ENCODE data around the gene TRIM10. TPM values are rescaled to one million over a fixed set of nuclear protein-coding genes. Genes with fewer than 3 reads are reported as not detected.

The TRIM10 gene
- total RNA-seq, 1 experiment from 2014 or later = not detected

DNA sequence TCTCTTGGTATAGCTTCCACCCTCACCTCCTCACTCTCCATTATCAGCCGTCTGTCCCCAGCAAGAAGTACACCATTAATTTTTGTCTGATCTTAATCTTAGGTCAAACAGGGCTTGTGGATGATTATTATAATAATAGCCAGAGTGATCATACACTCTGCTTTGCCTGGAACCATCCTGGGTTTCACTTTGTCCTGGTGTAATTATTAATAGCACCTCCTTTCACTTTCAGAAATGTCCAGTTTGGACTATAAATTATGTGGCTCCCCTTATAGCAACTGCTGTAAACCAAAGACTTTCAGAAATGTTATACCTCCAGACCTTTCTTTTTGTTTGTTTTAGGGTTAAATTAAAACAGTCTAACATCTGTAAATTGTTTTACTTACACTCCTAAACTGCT, 47.2 kb downstream of the TRIM10 start:
- in situ Hi-C loops (cut with HindIII; ENCODE audit: low pct_unique_long_range_greater_than_20kb, low sequenced_read_pairs) = no loop called here
- no peak for DNase-seq (ENCODE audit: low read depth, low spot score)

DNA sequence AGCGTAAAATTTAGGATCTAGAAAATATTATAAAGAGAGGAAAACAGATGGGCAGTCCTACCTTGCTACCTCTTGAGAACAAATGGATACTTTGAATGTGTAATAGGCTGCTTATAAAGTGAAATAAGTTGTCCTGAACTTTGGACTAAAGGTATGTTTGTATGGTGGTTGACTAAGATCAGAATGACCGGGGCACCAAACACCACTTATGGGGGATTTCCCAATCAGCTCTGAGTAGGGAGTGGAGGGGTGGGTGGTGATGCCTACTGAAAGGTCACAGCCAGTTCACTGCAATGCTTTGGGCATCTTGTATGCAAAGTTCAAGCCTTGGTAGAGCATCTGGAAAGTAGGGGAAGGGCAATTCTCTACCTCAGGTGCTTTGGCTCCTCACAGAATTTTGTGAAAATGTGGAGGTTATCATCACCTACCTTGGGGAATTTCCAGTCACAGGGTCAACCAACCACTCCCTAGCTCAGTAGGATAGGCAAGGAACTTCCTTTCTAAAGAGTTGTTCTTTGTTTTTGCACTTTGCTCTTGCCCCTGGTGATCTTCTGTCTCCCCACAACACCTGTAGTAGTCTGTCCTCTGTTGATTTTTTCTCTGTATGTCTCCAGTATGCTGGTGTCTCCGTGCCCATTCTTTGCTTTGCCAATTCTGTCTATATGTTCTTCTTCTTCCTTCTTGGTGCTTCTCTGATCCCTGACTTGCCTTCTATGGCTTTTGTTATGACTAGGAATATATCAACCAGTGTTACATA, 47.8 kb downstream of the TRIM10 start, which contains the start of gene TRIM31:
Gene TRIM31 (minus strand): TSS at position 88 of the 757 bp plus-strand sequence. CDS start 285 bp downstream, outside the sequence.
- DNase-seq (ENCODE audit: low read depth, low spot score) = no peak
- in situ Hi-C loops (cut with HindIII; ENCODE audit: low pct_unique_long_range_greater_than_20kb, low sequenced_read_pairs) = no loop called here

DNA sequence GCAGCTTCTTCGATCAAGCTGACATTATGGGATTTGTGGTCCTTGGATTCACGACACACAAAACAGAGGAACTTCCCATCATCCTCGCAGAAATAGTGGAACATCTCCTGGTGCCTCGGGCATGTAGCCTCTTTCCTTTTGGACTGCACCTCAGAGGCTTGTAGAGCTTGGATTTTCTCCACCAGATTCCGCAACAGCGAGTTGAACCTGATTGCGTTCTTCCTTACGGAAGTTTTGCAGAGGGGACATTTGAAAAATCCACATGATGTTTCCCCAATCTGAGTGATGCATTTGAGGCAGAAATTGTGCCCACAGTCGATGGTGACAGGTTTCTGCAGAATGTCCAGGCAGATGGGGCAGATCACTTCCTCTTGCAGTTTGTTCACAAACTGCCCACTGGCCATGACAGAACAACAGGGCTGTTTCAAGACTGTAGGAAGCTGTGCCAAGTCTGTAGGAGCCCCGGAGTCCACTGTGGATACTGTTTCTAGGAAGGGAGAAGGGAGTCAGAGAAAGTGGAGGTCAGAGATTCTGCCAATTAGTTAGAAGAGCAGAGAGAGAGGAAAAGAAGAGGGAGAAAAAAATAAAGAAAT, 48.5 kb downstream of the TRIM10 start:
- in situ Hi-C loops (cut with HindIII; ENCODE audit: low pct_unique_long_range_greater_than_20kb, low sequenced_read_pairs) = no loop called here
- DNase-seq (ENCODE audit: low read depth, low spot score) = no peak

DNA sequence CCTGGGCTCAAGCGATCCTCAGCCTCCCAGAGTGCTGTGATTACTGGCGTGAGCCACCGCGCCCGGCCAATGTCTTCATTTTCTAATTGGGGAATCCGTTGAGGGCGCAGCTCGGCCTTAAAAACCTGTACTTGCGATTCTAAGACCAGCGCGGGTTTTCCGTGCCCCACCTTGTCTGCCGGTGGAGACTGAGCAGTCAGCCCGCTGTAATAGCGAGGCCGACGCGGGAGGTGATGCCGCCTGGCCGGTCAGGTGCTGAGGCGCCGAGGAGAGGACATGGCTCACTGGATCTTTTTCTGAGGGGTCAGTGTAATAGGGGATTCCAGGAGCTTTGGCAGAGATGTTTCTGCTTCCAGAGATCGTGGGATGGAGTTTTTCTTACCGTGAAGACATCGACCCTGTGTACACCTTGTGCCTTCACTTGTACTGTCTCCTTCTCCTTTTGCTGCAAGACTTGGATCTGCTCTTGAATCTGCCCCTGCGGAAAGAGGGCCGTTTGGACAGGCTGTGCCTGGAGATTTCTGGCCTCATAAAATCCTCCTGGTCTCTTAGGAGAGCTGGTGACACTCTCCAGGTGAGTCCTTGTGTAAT, 49.6 kb downstream of the TRIM10 start:
- in situ Hi-C loops (cut with HindIII; ENCODE audit: low pct_unique_long_range_greater_than_20kb, low sequenced_read_pairs) = no loop called here
- DNase-seq (ENCODE audit: low read depth, low spot score) = no peak

DNA sequence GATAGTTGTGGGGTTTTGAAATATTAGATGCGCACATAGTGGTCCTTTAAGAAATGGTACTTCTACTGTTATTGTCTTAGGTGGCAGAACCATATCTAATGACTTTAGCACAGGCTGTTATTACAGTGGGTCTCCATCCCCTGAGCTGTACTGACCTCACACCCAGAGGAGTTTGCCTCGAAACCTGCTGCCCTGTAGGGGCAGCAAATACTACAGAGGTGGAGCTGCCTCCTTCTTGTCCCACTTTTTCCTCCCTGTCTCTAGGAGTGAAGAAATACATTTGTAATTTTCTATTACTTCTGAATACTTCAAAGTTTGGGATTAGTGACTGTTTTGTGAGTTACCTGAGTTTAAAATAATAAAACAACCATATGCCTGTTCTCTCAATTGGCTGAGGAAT, 56.4 kb downstream of the TRIM10 start:
- in situ Hi-C loops (cut with HindIII; ENCODE audit: low pct_unique_long_range_greater_than_20kb, low sequenced_read_pairs) = no loop called here
- DNase-seq (ENCODE audit: low read depth, low spot score) = no peak

DNA sequence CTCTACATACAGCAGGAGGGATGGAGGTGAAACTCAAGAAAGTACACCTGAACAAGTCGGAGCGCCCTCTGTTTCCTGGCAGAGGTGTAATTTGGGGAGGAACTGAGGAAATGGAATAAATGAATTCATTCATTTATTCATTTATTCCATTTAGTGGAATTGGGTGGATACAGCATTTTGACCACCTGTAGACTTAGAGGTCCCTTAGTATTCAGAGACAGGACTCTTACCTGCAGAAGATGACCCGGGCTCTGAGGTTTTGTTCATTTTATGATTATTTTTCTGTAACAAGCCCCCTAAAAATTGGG, 57.2 kb downstream of the TRIM10 start:
- DNase-seq (ENCODE audit: low read depth, low spot score) = no peak
- in situ Hi-C loops (cut with HindIII; ENCODE audit: low pct_unique_long_range_greater_than_20kb, low sequenced_read_pairs) = no loop called here

DNA sequence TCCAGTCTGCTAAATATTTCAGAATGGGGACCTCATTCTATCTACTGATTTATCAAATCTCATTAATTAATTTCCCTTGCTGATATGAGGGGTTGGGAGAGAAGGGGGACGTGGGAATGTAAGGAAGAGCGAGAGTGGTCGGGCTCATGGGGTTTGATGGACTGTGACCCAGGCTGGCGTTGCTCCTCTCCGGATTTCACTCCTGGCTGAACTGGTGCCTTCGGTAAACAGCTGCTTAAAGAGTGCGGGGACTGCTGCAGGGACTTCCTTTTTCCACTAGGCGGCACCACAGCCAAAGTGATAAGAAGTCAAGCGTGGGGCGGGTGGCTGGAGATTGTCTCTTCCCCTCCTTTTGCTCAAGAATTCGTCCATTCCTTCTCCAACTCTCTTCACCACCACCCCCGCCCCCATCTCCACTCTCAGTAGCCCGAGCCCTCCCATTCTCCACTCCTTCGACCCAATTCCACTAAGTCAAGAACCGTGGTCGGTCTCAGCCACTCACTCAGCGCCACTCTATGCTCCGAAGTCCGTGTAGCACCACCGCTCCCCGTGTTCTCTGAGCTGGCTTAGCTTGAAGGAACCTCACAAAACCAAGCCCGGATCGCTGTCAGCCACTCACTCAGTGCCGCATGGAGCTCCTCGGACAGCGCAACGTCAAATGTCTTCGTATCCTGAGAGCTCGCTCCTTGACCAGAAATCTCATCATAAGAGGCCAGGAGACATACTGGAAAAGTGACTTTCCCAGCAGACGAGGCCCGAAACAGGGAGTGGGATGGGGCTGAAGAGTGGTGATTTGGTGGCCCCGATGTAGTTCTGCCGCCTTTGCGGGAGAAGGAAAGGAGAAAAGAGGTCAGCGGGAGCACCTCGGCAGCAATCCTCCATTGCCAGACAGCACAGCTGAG, 57.8 kb downstream of the TRIM10 start:
- DNase-seq (ENCODE audit: low read depth, low spot score) = peak; percentile 90
- in situ Hi-C loops (cut with HindIII; ENCODE audit: low pct_unique_long_range_greater_than_20kb, low sequenced_read_pairs) = no loop called here

DNA sequence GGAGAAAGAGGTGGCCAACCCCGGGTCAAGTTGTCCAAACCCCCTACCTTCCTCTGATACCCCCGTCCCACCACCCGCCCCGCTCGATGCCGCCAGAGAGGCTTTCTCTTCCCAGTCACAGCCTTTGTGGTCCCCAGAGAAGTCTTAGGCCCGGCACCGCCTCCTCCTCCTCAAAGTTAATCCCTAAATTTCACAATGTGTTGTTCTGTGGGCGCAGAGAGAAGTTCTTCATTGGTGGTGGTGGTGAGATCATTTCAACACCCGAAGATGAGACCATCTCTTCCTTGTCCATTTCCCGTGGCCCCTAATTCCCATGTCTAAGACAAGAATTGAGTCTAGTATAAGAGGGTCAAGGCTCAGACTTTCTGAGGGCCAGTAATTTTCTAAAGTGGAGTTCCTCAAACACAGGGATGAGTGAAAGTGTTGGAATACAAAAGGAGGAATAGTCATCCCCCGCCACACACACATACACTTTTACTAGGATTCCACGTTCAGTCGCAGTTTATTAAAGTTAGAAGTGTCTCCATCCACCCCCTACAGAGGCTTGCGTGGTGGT, 58.5 kb downstream of the TRIM10 start:
- no peak for DNase-seq (ENCODE audit: low read depth, low spot score)

More for the DNA sequence above, 58.5 kb downstream of the TRIM10 start:
- in situ Hi-C loops (cut with HindIII; ENCODE audit: low pct_unique_long_range_greater_than_20kb, low sequenced_read_pairs) = no loop called here

Small RNAs within 50 kb of the gene (small RNA-seq; reads per million reads assigned to genes)
- 0 reads per million in 2 experiments for gene RF00554

Other genes with a start within 250 kb of the TRIM10 start
- gene HLA-A, start 218.7 kb downstream of the TRIM10 start, total RNA-seq (2014; rRNA removed; shearing (Covaris generic)) = 451 and 474 TPM in 2 replicates
- 27.9 and 32.4 TPM in 2 replicates for gene POLR1H, start 99.9 kb downstream of the TRIM10 start, total RNA-seq (2014; rRNA removed; shearing (Covaris generic))
- 51.5 and 51.6 TPM in 2 replicates for gene PPP1R11, start 94.0 kb downstream of the TRIM10 start, total RNA-seq (2014; rRNA removed; shearing (Covaris generic))
- gene RNF39, start 85.4 kb downstream of the TRIM10 start, total RNA-seq (2014; rRNA removed; shearing (Covaris generic)) = not detected in 2 replicates
- not detected in 2 replicates for gene TRIM31, start 48.1 kb downstream of the TRIM10 start, total RNA-seq (2014; rRNA removed; shearing (Covaris generic))
- not detected in 2 replicates for gene TRIM40, start 25.1 kb downstream of the TRIM10 start, total RNA-seq (2014; rRNA removed; shearing (Covaris generic))
- not detected in 2 replicates for gene TRIM15, start 2.3 kb upstream of the TRIM10 start, total RNA-seq (2014; rRNA removed; shearing (Covaris generic))
- gene TRIM26, start 52.2 kb upstream of the TRIM10 start, total RNA-seq (2014; rRNA removed; shearing (Covaris generic)) = 24.7 and 25.0 TPM in 2 replicates
- gene TRIM39, start 165.7 kb upstream of the TRIM10 start, total RNA-seq (2014; rRNA removed; shearing (Covaris generic)) = 8.2 and 9.1 TPM in 2 replicates
- gene RPP21, start 183.9 kb upstream of the TRIM10 start, total RNA-seq (2014; rRNA removed; shearing (Covaris generic)) = 38.9 and 42.7 TPM in 2 replicates

Measured in SK-MEL-5 (cell line).